Stimulated activated CD8-positive, alpha-beta memory T cell treated with anti-CD3 and anti-CD28 coated beads, Interleukin-7, amount 100 ng/mL, for 1 hour (primary cell): ENCODE results near the gene SH3RF3.
A peak's percentile ranks its signal among the peaks of the same experiment; 100 is the strongest.

Source experiments
- DNase-seq, 2 donors: peaks; one replicate each; pipeline ENCODE4 v3.0.0-alpha.2; 2020; ENCODE audit warnings: low read depth in 2 of 2

SH3RF3 gene

DNA sequence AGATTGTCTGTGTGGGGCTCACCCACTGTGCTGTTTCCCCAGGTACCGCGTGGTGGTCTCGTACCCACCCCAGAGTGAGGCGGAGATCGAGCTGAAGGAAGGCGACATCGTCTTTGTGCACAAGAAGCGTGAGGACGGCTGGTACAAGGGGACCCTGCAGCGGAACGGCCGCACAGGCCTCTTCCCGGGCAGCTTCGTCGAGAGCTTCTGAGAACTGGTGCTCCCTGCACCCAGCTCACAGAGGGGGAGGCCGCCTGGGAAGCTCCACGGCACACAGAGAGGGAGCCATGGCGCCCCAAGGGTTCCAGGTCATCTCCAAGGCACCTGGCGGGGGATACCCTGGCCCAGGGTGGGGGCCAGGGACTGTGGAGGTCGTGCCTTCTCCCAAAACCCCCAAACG is 372.5 kb downstream of the SH3RF3 start:
- no peak for DNase-seq

DNA sequence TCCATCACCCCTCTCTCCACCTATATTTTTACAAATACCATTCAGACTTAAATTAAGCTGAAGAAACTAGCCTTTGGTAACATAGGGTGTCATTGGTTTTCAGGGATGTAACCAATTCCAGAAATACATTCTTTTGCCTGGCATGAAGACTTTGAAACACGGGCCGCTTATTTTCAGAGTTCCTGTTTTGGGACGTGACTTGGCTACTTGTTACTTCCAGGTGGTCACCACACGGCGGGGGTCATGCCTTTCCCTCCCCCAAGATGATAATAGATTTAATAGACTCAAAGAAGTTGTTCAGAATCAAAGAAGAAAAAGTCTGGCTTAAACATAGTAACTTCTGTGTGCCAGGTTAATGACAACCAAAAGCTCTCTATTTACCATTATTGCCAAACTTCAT is 374.2 kb downstream of the SH3RF3 start:
- no peak for DNase-seq

DNA sequence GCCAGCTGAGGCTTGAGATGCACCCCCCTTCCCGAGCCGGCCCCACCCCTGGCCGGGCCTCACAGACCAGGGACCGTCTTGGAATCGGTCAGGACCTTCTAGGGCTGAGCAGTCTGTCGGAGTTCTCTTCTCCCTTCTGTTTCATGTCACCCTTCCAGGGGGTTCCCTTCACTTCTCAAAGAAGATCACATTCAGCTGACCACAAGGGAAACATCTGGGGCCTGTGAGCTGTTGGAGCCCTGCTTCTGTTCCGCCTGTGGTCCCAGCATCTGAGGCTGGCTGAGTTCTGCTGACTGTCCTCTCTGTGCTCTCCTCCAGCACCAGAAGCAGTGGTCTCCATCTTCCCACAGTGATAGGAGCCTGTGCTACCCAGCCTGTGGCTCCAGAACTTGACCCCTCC is 378.2 kb downstream of the SH3RF3 start:
- DNase-seq: no peak

DNA sequence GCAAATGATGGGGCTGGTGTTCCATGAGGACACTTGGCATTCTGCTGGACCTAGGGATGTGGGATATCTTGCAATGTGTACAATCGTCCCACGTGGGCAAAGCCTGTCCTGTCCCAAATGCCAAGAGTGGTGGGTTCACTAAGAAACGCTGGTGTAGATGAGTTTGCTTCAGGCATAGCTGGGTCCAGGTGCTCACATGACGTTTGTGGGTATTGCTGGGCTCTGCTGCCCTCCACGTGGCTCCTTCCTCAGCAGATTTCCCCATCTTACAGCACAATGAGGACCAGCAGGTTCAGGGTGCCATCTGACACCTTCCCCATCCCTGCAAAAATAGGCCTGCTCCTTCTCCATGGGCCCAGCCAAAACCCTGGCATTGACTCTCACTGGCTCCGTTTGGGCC is 378.8 kb downstream of the SH3RF3 start:
- DNase-seq: no peak

DNA sequence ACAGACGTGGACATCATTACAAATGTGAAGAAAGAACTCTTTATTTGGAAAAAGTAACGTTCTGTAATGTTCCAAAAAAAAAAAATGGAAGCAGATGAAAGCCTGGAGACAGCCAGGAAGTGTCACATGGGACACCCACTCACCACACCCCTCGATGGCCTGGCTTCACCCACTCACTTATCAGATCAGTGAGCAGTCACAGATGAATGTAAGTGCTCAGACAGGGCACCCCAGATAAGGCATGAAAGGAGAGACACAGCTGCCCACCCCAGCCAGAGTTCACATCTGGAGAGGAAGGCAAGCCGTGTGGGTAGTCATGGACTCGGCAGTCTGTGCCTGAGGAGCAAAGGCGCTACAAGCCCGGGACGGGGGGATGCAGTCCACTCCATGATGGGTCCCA is 379.6 kb downstream of the SH3RF3 start:
- no peak for DNase-seq

DNA sequence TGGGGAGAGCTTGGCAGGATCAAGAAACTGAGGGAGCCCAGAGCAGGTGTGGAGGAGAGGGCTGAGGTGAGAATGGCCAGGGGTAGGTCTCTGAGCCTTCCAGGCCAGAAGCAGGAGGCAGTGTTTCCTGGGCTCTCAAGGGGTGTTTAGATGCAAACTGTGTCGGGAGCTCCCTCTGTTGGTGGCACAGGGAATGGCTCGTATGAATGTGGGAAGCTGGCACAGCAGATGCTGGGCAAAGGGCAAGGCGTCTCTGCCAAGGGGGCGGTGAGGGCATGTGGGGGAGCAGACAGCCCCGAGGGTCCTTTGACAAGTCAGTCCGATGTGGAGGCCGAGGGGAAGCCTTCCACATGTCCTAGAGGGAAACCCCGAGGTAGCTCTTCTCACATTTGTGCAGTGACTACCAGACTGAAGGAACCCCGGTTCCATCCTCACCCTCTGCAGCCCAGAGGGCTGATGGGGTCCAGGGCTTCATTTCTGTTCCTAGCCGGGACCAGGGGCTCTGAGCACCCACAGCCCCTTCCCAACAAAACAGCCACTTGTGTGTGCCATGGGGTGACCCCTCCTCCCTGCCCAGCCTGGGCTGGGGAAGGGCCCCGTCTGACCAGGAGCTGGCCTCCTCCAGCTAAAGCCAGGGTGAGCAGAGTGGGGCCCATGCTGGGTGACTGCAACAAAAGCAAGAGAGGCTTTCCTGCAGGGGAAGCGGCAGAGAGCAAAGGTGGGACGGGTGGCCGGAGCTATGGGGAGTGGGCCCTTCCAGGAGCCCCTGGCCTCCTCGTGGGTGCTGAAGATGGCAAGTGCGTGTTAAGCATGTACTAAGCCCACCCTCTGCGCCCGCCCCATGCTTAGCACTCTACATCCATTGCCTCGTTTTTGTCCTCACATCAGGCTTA is 381.4 kb downstream of the SH3RF3 start:
- peak; percentile 37 to 59 for DNase-seq

DNA sequence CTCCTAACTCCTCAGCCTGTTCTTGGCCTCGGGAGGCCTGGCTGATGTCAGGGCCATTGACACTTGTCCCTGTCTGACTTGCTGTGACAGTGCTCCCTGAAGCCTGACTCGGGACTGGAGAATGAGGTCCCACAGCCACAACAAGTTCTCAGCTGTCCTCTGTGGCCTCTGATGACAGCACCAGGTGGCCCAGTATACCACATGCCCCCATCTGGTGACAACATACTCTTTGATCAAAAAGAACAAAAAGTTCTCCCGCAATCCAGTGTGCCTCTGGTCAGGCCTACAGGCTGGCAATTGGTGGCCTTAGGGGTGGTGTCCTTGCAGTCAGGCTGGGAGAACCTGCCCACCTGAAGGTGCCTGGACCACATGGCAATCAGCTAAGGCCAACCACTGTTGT is 382.2 kb downstream of the SH3RF3 start:
- DNase-seq: no peak

DNA sequence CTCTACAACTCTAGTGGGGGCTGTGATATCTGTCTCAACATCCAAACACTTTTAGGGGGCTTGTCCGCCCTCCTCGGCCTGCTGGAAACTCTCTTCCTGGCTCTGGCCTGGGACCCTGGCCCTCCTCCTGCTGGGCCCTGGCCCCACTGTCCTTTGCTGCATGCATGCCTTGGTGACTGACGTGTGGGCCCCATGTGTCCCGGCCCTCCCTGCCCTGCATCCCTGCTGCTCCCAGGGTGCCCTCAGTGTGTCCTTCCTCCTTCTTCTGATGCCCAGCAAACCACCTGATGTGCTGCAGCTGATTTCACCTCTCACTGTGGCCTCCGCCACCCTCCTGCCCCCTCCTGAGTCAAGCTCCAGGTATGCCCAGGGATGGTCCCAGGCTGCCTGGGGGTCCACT is 383.1 kb downstream of the SH3RF3 start:
- no peak for DNase-seq

DNA sequence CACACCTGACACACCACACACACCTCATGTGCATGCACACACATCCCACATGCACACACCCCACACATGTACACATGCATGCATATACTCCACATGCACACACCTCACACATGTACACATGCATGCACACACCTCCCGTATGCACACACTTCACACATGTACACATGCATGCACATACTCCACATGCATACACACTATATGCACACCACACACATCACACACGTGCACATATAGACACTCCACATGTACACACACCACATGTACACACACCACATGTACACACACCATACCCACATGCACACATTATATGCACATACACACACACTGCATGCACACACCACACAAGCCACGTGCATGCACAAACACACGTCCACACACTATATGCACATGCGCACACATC is 384.2 kb downstream of the SH3RF3 start:
- DNase-seq: no peak

DNA sequence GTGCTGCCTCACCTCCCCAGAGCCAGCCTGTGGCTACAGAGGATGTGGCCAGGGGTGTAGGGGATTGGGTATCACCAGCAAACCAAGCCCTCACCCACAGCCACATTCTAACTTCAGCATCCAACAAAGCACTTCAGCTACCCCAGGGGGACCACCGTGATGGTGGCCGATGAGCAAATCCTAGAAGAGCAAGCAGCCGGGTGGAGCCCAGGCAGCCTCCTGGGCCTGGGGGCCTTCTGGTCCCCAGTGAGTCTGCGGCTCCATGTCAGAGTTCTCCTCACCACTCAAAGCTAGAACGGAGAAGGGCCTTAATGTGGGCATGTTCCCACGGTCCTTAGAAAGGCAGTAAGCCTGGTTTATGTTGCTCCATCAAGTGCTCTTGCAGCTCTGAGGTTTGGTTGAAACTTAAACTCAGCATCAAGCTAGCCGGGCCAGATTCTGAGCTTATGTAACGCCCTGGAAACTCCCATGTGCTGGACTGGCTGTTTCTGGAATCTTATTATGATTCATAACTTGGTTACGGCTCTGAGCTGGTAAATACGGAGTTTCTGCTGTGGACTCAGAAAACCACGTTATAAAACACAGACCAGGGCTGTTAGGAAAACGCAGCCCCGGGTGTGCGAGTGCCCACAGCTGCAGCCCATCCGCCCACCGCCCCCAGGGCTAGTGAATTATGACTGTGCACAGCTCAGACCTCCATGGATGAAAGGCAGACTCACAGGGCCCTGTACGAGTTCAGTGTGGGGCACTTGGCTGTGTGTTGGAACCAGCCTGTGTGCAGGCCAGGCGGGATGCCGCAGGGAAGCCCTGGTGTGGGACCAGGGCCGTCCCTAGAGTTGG is 385.0 kb downstream of the SH3RF3 start:
- no peak for DNase-seq

DNA sequence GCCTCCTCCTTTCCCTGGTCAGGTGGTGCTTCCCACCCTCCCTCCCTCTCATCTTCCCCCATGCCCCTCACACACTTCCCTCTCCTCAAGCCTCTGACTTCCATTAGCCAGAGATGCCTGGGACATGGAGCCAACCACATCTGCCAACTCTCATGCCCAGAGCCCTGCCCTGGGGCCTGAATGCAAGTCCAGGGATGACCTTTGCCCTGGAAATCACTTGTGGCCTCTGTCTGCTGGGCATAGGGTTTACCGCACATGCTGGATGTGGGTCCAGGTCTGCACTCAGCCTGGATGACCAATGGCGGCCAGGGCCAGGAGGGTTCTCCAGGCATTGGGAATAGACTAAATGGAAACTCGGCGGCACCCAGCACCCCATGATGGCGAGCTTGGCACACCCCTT is 385.9 kb downstream of the SH3RF3 start:
- no peak for DNase-seq

DNA sequence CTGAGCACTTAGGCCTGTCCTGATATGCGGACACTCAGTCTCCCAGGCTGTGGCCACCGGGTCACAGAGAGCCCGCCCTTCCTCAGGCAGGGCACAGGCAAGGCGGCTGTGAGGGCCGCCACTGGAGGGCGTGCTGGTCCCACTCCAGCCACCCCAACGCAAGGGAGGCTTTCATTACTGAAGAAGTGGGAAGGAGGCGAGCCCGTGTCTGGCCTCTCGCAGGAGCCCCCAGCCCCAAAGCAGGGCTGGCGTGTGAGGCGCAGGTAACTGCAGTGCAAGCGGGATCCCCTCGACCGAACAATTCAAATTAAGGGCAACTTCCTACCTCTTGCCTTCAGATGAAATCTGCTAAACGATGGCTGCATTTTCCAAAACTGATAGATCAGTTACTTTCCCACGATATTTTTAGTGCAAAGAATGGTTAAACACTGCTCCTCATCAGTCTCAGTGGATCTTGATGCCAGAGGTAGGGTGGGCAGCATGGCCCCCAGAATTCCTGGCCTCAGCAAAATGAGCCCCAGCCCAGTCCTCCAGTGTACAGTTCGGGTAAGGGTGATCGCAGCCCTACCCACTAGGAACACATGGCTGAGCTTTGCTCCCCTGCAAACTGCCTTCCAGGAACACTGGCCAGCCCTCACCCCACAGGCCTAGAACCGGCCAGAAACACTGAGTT is 387.6 kb downstream of the SH3RF3 start:
- no peak for DNase-seq

DNA sequence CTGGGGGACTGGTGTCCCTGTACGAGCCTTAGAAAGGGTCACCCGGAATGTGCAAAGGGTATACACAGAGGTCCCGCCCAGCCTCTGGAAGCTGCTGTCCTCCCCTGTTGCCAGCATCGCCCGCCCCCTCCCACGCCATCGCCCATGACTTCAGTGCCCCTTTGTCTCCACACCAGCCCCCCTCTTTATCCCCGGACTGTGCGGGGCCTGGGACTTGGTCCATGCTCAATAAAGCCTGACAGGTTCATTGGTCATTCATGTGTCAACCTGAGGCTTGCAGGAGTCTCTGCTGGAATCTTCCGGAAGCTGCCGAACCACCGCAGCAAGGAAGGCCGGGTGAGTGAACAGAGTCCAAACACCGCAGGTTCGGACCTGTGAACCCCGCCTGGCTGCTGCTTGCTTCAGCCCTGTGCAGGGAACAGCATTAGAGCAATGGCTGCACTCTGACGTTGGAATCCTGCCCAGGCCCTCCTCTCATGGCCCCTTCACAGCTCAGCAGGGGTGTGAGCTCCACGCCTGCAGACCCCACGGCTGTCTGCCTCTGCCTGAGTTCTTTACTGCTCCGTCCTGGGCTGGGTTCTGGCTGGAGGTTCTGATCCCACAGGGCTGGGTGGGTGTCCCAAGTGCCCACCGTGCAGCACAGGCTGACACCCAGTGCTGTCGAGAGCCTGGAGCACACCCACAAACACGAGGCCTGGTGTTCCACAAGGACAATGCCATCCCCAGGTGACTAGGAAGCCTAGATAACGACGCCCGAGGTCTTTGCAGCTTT is 388.3 kb downstream of the SH3RF3 start:
- no peak for DNase-seq

DNA sequence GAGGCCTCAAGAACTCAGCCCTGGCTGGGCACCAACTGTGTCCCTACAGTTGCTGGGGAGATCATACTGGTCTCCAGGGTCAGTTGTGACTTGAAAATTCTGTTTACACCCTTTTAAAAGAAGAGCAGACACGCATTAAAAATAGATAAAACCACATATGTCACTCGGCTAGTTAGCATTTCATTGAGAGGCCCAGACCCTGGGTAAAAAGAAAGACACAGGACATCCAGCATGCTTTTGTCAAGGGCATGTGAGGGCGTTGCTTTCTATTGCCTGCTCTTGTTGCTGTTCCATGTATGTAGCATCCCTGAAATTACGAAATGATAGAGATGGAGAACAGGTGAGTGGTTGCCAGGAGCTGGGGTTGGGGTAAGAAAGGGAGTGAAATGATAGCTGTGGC is 390.5 kb downstream of the SH3RF3 start:
- DNase-seq: no peak

DNA sequence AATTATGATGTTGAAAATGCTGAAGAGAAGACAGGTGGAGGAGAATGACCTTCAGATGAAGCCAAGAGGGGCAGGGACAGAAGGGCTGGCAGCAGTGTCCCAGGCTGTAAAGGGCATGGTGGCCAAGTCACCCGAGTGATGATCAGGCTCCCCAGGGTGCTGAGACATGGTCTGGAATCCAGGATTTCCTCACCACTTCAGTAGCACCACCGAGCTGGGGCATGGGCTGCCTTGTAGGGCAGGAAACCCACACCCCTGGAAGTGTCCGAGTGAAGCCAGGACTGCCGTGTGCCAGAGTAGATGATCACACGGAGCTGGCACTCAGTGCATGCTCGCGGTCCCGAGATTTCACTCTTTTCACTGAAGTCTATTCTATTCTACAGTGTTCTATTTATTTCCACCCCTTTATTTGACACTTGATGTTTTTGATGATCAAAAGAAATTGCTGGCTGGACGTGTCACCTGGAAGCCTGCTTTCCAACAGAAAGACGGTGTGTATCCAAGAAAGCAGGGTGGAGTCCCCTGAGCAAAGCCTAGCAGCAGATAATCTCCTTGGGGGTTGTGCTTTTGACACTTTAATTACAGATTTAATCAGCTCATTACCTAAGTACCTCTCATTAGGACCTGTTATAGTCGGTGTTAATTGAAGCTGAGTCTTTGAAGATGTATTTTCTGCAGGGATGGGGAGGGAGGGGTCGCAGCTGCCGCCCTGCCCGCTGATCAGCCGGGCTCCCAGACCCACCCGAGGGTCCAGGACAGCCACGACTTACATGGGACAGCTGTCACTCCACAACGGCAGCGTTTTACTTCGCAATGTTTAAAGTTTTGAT is 392.4 kb downstream of the SH3RF3 start:
- no peak for DNase-seq

DNA sequence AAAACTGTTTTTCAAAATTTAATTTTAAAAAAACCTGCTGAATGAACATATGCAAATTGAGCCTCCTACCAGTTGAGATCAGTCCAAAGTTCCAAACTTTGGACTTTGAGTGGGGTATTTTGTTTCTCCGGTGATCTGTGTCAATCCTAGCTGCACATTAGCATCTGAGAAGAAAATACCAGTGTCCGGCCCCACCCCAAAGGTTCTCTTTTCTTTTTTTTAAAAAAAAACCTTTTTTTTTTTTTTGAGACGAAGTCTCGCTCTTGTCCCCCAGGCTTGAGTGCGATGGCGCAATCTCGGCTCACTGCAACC is 393.0 kb downstream of the SH3RF3 start:
- no peak for DNase-seq

DNA sequence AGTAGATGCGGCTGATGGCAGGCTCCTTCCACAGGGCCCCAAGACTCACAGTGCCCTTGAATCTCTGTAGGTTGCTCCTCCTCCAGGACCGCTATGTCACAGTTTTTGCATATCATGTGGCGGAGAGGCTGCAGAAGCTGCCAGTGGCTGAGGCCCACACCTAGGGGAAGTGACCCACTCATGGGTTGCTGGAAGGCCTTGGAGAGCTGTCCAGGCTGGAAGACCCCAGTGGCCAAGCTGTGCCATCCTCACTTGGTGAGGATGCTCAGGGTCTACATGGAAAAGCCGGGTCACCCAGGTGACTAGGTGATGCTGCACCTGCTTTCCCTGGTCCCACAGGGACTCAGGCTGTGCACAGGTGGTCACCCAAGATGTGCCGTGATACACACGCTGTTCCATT is 394.1 kb downstream of the SH3RF3 start:
- DNase-seq: no peak

DNA sequence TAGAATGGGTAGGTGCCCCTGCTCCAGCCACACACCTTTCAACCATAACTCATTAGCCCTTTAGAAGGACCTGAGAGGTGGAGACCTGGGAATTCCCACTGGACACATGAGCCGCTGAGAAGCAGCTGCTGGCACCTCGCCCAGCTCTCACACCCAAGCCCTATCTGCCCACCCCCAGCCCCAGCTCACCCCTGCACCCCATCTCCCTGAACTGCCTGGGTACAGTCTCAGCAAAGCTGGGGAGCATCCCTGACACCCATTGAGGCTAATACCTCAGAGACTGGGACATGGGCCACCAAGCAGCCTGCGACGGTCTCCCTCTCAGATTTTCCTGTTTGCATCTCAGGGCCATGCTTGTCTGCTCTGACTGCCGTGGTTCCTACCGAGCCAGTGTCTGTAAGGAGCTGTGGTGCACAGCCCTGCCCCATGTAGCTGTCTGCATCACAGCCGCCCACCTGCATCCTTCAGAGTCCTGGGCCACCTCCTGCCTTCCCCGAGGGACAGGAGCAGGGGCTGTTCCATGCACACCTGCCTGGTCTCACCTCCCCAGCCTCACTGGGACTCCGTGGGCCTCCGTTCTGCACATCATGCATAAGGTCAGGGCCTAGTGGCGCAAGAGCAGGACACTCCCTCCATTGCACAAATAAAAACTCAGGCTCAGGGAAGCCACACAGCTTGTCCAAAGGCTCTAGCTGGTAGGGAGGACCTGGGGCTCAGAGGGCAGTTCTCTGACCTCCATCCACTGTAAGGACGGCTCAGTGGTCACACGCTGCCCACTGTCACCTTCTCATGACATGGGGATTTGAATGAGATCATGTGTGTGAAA is 394.7 kb downstream of the SH3RF3 start:
- DNase-seq: no peak

DNA sequence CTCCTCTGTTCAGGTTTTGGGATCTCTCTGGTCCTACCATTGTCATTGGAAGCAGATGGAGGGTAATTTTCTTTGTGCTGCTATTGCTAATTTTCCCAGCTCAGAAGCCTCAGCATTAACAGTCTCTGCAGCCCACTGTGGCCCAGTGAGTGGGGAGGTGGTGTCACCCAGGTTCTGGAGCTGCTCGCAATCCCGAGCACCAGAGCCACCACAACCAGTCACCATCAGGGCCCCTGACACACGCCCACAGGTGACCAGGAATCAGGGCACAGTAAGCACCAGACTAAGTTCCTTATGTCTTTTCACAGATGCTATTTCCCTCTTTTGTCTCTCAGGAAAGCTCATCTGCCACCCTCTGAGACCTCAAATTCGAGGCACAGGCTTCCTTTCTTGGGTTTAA is 396.8 kb downstream of the SH3RF3 start:
- no peak for DNase-seq

DNA sequence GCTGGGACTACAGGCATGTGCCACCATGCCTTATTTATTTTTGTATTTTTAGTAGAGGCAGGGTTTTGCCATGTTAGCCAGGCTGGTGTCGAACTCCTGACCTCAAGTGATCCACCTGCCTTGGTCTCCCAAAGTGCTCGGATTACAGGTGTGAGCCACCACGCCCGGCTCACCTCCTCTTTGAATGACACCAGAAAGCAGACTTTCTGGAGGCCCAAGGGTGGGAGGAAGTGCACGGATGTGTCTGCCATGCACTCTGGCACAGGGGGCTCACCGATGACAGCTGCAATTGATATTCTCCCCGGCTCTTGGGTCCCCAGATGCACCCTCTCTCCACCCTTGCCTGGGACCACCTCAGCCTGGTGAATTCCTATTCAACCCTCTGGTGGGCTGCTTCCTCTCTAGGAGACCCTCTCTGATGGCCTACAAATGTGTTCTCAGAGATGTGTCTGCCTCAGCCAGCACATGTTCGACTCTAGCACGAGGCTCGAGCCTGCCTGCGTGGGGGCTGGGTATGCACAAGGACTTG is 397.5 kb downstream of the SH3RF3 start:
- no peak for DNase-seq
